ENCODE measurements around the gene PGK2. TPM values are rescaled to one million over a fixed set of nuclear protein-coding genes. Genes with fewer than 3 reads are reported as not detected.
"Not testable (repeated sequence)": the region's sequence is repeated elsewhere in the genome, so short reads cannot be mapped to it uniquely, and the experiment has no call there.

Gene PGK2
- total RNA-seq (2014; rRNA removed; shearing (Covaris generic)): not detected in 2 replicates

- Histone ChIP-seq H3K27me3 (replicated peaks) (no peaks in the 10 kb centered on the region), H3K4me3 (no peak within 1 kb of the TSS), H3K27ac (no peak within 1 kb of the TSS), H3K9me3 (replicated peaks) (0 out of 2 replicates have a peak, but pooled peaks cover 2% of the 10 kb centered on the region), H3K4me1 (replicated peaks) (no peaks in the 10 kb centered on the region), H3K36me3 (no peaks in the 10 kb centered on the region)
- DNase-seq (ENCODE audit: low read depth in 1 of 2, low spot score in 2 of 2): no peak
Measured at GRCh38 chr6:49787176-49787575, at the start of gene PGK2. TSS of gene PGK2 (minus strand) at chr6:49787285. CDS start at chr6:49787187, 98 bp downstream.

- no peak overlapping the region for H3K4me3 ChIP-seq
- no peak for DNase-seq (ENCODE audit: low read depth in 1 of 2, low spot score in 2 of 2)
- H3K27ac ChIP-seq: no peak overlapping the region
- no peaks in the 10 kb centered on the region for H3K9me3 ChIP-seq (replicated peaks)
- no peaks in the 10 kb centered on the region for H3K27me3 ChIP-seq (replicated peaks)
- H3K4me1 ChIP-seq (replicated peaks): no peaks in the 10 kb centered on the region
- no peaks in the 10 kb centered on the region for H3K36me3 ChIP-seq
Measured at GRCh38 chr6:49835140-49835539, 48.1 kb upstream of the PGK2 start.

GRCh38 chr6:49833386-49833785, 46.3 kb upstream of the PGK2 start:
- no peaks in the 10 kb centered on the region for H3K27me3 ChIP-seq (replicated peaks)
- DNase-seq (ENCODE audit: low read depth in 1 of 2, low spot score in 2 of 2): no peak

GRCh38 chr6:49826743-49827406, 39.8 kb upstream of the PGK2 start:
- Histone ChIP-seq H3K9me3 (replicated peaks) (no peaks in the 10 kb centered on the region), H3K27me3 (replicated peaks) (no peaks in the 10 kb centered on the region), H3K27ac (no peak overlapping the region), H3K4me3 (no peak overlapping the region), H3K36me3 (no peaks in the 10 kb centered on the region), H3K4me1 (replicated peaks) (no peaks in the 10 kb centered on the region)
- no peak for DNase-seq (ENCODE audit: low read depth in 1 of 2, low spot score in 2 of 2)

More at GRCh38 chr6:49833386-49833785, 46.3 kb upstream of the PGK2 start:
- Histone ChIP-seq H3K27ac (no peak overlapping the region), H3K36me3 (no peaks in the 10 kb centered on the region), H3K4me3 (no peak overlapping the region), H3K9me3 (replicated peaks) (no peaks in the 10 kb centered on the region), H3K4me1 (replicated peaks) (no peaks in the 10 kb centered on the region)

- DNase-seq (ENCODE audit: low read depth in 1 of 2, low spot score in 2 of 2): no peak
Measured at GRCh38 chr6:49815166-49815565, 28.1 kb upstream of the PGK2 start.

GRCh38 chr6:49813248-49813647, 26.2 kb upstream of the PGK2 start:
- Histone ChIP-seq H3K36me3 (no peaks in the 10 kb centered on the region), H3K9me3 (replicated peaks) (no peaks in the 10 kb centered on the region), H3K4me3 (no peak overlapping the region), H3K27ac (no peak overlapping the region), H3K27me3 (replicated peaks) (no peaks in the 10 kb centered on the region), H3K4me1 (replicated peaks) (no peaks in the 10 kb centered on the region)
- no peak for DNase-seq (ENCODE audit: low read depth in 1 of 2, low spot score in 2 of 2)

More at GRCh38 chr6:49815166-49815565, 28.1 kb upstream of the PGK2 start:
- H3K36me3 ChIP-seq: no peaks in the 10 kb centered on the region
- H3K27ac ChIP-seq: no peak overlapping the region
- H3K4me3 ChIP-seq: no peak overlapping the region
- no peaks in the 10 kb centered on the region for H3K9me3 ChIP-seq (replicated peaks)
- no peaks in the 10 kb centered on the region for H3K4me1 ChIP-seq (replicated peaks)
- no peaks in the 10 kb centered on the region for H3K27me3 ChIP-seq (replicated peaks)

- Histone ChIP-seq H3K27me3 (replicated peaks) (no peaks in the 10 kb centered on the region), H3K4me3 (no peak overlapping the region)
- DNase-seq (ENCODE audit: low read depth in 1 of 2, low spot score in 2 of 2): no peak
Measured at GRCh38 chr6:49806145-49806544, 19.1 kb upstream of the PGK2 start.

GRCh38 chr6:49805246-49805645, 18.2 kb upstream of the PGK2 start:
- Histone ChIP-seq H3K9me3 (replicated peaks) (no peaks in the 10 kb centered on the region), H3K36me3 (no peaks in the 10 kb centered on the region), H3K27me3 (replicated peaks) (no peaks in the 10 kb centered on the region), H3K4me1 (replicated peaks) (no peaks in the 10 kb centered on the region), H3K4me3 (no peak overlapping the region), H3K27ac (no peak overlapping the region)
- no peak for DNase-seq (ENCODE audit: low read depth in 1 of 2, low spot score in 2 of 2)

More at GRCh38 chr6:49806145-49806544, 19.1 kb upstream of the PGK2 start:
- Histone ChIP-seq H3K36me3 (no peaks in the 10 kb centered on the region), H3K27ac (no peak overlapping the region), H3K9me3 (replicated peaks) (no peaks in the 10 kb centered on the region), H3K4me1 (replicated peaks) (no peaks in the 10 kb centered on the region)

GRCh38 chr6:49801525-49801924, 14.4 kb upstream of the PGK2 start:
- Histone ChIP-seq H3K27me3 (replicated peaks) (no peaks in the 10 kb centered on the region), H3K27ac (no peak overlapping the region), H3K9me3 (replicated peaks) (no peaks in the 10 kb centered on the region), H3K4me1 (replicated peaks) (no peaks in the 10 kb centered on the region), H3K36me3 (no peaks in the 10 kb centered on the region), H3K4me3 (no peak overlapping the region)
- DNase-seq (ENCODE audit: low read depth in 1 of 2, low spot score in 2 of 2): no peak

- Histone ChIP-seq H3K27me3 (replicated peaks) (no peaks in the 10 kb centered on the region), H3K9me3 (replicated peaks) (no peaks in the 10 kb centered on the region), H3K27ac (no peak overlapping the region), H3K4me3 (no peak overlapping the region), H3K4me1 (replicated peaks) (no peaks in the 10 kb centered on the region), H3K36me3 (no peaks in the 10 kb centered on the region)
- DNase-seq (ENCODE audit: low read depth in 1 of 2, low spot score in 2 of 2): no peak
Measured at GRCh38 chr6:49799090-49799489, 12.0 kb upstream of the PGK2 start.

- not testable (repeated sequence) for H3K36me3 ChIP-seq; DNase-seq (ENCODE audit: low read depth in 1 of 2, low spot score in 2 of 2); H3K4me3 ChIP-seq; H3K27me3 ChIP-seq (replicated peaks); H3K4me1 ChIP-seq (replicated peaks); H3K9me3 ChIP-seq (replicated peaks); H3K27ac ChIP-seq
Measured at GRCh38 chr6:49796842-49797455, 9.9 kb upstream of the PGK2 start.

- Histone ChIP-seq H3K27ac (no peak overlapping the region), H3K36me3 (no peaks in the 10 kb centered on the region), H3K4me3 (no peak overlapping the region), H3K9me3 (replicated peaks) (0 out of 2 replicates have a peak, but pooled peaks cover 2% of the 10 kb centered on the region), H3K27me3 (replicated peaks) (no peaks in the 10 kb centered on the region), H3K4me1 (replicated peaks) (no peaks in the 10 kb centered on the region)
- no peak for DNase-seq (ENCODE audit: low read depth in 1 of 2, low spot score in 2 of 2)
Measured at GRCh38 chr6:49790341-49790740, 3.3 kb upstream of the PGK2 start.

GRCh38 chr6:49784272-49784671, 2.8 kb downstream of the PGK2 start:
- Histone ChIP-seq H3K27ac (no peak overlapping the region), H3K27me3 (replicated peaks) (no peaks in the 10 kb centered on the region), H3K4me3 (no peak overlapping the region), H3K9me3 (replicated peaks) (no peaks in the 10 kb centered on the region), H3K36me3 (no peaks in the 10 kb centered on the region), H3K4me1 (replicated peaks) (no peaks in the 10 kb centered on the region)
- no peak for DNase-seq (ENCODE audit: low read depth in 1 of 2, low spot score in 2 of 2)

- H3K27ac ChIP-seq: no peak overlapping the region
Measured at GRCh38 chr6:49782725-49783124, 4.4 kb downstream of the PGK2 start.

More at GRCh38 chr6:49782725-49783124, 4.4 kb downstream of the PGK2 start:
- DNase-seq (ENCODE audit: low read depth in 1 of 2, low spot score in 2 of 2): no peak
- no peak overlapping the region for H3K4me3 ChIP-seq
- H3K36me3 ChIP-seq: no peaks in the 10 kb centered on the region
- H3K4me1 ChIP-seq (replicated peaks): no peaks in the 10 kb centered on the region
- no peaks in the 10 kb centered on the region for H3K9me3 ChIP-seq (replicated peaks)
- no peaks in the 10 kb centered on the region for H3K27me3 ChIP-seq (replicated peaks)
